Neuron (in vitro differentiated cells): ENCODE results near the gene CD47.

Source experiments
- H2AFZ ChIP-seq: one replicate; pipeline ENCODE4 v1.6.1; 2013; ENCODE audit warnings: low read depth, mild to moderate bottlenecking, inconsistent platforms, low read length, moderate library complexity
- H3K27me3 ChIP-seq: one replicate; pipeline ENCODE4 v1.6.1; 2013; ENCODE audit warnings: low read length; ENCODE audit not compliant: insufficient read depth
- H3K36me3 ChIP-seq: one replicate; pipeline ENCODE4 v1.6.1; 2013; ENCODE audit warnings: low read length; ENCODE audit not compliant: insufficient read depth
- H3K4me1 ChIP-seq: one replicate; pipeline ENCODE4 v1.6.1; 2013; ENCODE audit warnings: low read length; ENCODE audit not compliant: insufficient read depth
- H3K4me3 ChIP-seq: 2 replicates; pipeline ENCODE4 v1.5.1; 2013; ENCODE audit warnings: mild to moderate bottlenecking, low read length, moderate library complexity
- H3K9me3 ChIP-seq: one replicate; pipeline ENCODE4 v1.6.1; 2013; ENCODE audit warnings: low read length

CD47 gene

DNA sequence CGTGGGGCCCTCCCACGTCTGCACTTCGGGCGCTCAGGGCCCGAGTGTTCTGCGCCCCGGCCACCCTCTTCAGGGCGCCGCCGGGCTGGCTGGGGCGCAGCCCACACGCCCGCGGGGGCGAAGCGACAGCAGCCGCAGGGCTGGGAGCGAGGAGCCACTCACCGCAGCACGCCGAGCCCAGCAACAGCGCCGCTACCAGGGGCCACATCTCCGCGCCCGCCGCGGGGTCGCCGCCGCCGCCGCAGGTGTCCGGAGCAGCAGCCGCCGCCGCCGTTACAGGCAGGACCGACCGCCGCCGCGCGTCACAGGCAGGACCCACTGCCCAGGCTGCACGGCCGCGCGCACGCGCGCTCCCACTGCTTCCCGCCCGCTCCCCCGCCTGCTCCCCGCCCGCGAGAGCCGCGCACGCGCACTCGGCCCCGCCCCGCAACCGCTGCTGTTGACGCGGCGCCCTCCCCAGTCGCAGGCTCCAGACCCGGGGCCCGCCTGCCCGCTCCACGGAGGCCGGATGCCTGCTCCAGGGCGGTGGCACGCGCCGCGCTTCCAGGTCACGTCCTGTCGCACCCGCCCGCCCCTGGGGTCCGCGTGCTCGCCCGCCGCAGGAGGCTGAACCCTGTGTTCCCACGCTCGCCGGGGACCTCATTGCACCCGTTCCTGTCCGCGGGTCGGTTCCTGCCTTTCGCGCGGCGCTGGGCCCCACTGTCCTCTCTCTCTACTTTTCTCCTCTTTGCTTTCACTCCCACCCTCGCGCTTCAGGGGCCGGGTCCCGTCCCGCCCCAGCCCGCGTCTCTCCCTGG, at the start of gene CD47:
TSS of gene CD47 (minus strand) at position 331 of the 797 bp plus-strand sequence. CDS start at position 208, 123 bp downstream.
- Histone ChIP-seq H3K27me3 (no peaks in the 10 kb centered on the region), H3K36me3 (no peaks in the 10 kb centered on the region), H3K4me1 (peaks cover 11% of the 10 kb centered on the region), H3K9me3 (no peaks in the 10 kb centered on the region), H2AFZ (peak within 1 kb of the TSS; percentile 91), H3K4me3 (peak within 1 kb of the TSS; percentile 97)

GRCh38 chr3:108137460-108137814, 46.6 kb upstream of the CD47 start:
- Histone ChIP-seq H2AFZ (no peak overlapping the region), H3K4me1 (peaks cover 1% of the 10 kb centered on the region), H3K36me3 (no peaks in the 10 kb centered on the region), H3K9me3 (no peaks in the 10 kb centered on the region), H3K27me3 (no peaks in the 10 kb centered on the region), H3K4me3 (no peak overlapping the region)

GRCh38 chr3:108136561-108137459, 46.0 kb upstream of the CD47 start:
- no peaks in the 10 kb centered on the region for H3K27me3 ChIP-seq
- H3K4me3 ChIP-seq: no peak overlapping the region
- no peak overlapping the region for H2AFZ ChIP-seq
- H3K9me3 ChIP-seq: no peaks in the 10 kb centered on the region
- no peaks in the 10 kb centered on the region for H3K36me3 ChIP-seq
- peaks cover 8% of the 10 kb centered on the region for H3K4me1 ChIP-seq

- Histone ChIP-seq H3K4me3 (no peak overlapping the region), H3K4me1 (peaks cover 16% of the 10 kb centered on the region), H2AFZ (no peak overlapping the region), H3K36me3 (no peaks in the 10 kb centered on the region), H3K27me3 (no peaks in the 10 kb centered on the region), H3K9me3 (no peaks in the 10 kb centered on the region)
Measured at GRCh38 chr3:108134555-108134880, 43.7 kb upstream of the CD47 start.

DNA sequence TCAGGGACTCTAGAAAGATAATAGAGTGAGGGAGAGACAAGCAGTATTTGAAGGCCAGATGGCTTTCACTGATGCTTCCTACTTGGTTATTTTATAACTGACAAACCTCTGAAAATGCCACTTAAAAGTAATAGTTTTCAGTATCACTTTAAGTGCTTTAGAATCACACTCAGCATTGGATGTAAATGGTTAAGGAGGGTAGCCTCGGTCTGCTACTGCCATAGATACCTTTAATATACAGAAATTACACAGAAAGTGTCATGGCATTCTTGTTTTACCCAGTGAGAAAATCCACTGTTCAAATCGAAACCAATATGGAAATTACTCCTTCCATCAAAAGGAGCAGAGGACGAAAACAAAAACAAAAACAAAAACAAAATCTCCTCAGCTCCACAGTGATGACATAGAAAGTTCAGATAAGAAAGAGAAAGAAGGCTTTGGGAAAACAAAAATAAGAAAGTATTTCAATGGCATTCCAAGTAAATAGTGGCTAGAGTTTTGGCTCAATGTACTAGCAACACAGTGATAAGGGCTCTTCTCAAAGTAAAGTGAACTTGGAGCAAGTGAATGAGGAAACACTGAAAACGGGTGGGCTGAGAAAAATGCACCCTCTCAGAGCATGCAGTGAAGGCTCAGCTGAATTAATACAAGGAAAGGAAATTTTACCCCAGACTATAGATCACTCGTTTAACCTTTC, 43.2 kb upstream of the CD47 start:
- no peak overlapping the region for H3K4me3 ChIP-seq
- peaks cover 16% of the 10 kb centered on the region for H3K4me1 ChIP-seq
- H3K36me3 ChIP-seq: no peaks in the 10 kb centered on the region
- H3K27me3 ChIP-seq: no peaks in the 10 kb centered on the region
- no peaks in the 10 kb centered on the region for H3K9me3 ChIP-seq
- no peak overlapping the region for H2AFZ ChIP-seq

GRCh38 chr3:108133048-108133369, 42.2 kb upstream of the CD47 start:
- Histone ChIP-seq H3K27me3 (no peaks in the 10 kb centered on the region), H3K4me3 (no peak overlapping the region), H2AFZ (no peak overlapping the region), H3K9me3 (no peaks in the 10 kb centered on the region), H3K4me1 (peaks cover 16% of the 10 kb centered on the region), H3K36me3 (no peaks in the 10 kb centered on the region)

DNA sequence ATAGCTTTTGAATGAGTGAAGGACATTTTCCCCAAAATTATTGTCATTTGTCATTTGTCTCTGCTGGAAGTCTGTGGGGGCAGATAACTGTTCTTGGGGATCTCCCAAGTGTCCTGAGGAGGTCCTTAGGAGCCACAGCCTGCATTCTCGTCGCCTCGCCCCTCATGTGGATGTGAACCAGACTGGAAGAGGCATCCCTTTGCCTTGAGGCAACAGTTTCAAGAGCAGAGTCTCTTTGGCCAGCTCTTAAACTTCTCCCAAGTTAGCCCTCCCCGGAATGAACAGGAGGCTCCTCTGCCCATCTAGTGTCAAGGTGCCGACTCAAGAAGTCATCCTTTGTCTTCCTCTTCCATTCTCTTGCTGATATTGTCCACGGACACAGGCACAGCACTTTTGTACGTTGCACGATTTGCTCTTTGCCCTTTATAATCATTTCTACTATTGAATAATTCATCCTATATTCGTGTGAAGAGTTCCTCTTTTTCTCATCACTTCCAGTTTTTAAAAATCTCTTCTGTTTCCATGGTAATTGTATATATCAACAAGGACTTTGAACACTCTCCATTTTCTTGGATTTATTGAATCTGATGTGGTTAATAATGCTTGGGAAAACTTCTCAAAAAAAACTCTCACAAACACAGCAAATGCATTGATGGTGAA, 40.8 kb upstream of the CD47 start:
- Histone ChIP-seq H3K9me3 (no peaks in the 10 kb centered on the region), H3K27me3 (no peaks in the 10 kb centered on the region), H3K4me1 (peaks cover 16% of the 10 kb centered on the region), H2AFZ (no peak overlapping the region), H3K36me3 (no peaks in the 10 kb centered on the region), H3K4me3 (no peak overlapping the region)

DNA sequence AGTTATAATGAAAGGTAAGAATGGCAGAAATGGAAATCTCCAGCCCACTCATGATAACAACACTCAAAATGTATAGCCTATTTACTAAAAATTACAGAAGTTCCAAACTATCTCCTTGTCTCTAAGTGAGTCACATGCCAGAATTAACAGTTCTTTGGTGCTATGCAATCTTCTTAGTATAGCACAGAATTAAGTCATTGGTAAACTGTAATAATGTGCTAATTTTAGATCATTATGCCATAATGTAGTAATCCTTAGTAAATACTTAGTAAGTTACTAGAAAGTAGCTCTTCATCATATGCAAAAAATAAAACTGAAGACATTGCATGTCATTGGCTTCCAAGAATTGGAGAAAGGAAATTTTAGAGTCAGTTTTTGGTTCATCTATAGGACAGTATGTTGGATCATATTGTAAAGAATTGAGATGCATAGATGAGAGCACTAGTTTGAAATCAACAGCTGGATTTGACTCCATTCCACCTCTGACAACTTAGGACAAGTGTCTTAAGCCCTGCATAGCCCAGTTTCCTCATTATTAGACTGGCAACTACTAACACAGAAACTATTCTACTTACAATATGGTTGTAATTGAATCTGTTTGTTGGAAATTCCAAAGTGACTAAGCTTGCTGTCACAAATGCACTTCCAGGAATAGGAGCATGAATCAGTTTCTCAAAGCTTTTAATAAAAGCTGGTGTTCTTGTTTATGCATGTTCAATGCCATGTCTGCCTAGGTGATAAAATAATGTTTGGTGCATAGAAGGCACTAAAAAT, 40.1 kb upstream of the CD47 start:
- no peak overlapping the region for H3K4me3 ChIP-seq
- no peak overlapping the region for H2AFZ ChIP-seq
- H3K9me3 ChIP-seq: no peaks in the 10 kb centered on the region
- H3K36me3 ChIP-seq: no peaks in the 10 kb centered on the region
- H3K4me1 ChIP-seq: peaks cover 20% of the 10 kb centered on the region
- H3K27me3 ChIP-seq: no peaks in the 10 kb centered on the region

- peaks cover 25% of the 10 kb centered on the region for H3K4me1 ChIP-seq
- no peak overlapping the region for H2AFZ ChIP-seq
- H3K27me3 ChIP-seq: no peaks in the 10 kb centered on the region
- no peaks in the 10 kb centered on the region for H3K9me3 ChIP-seq
- no peaks in the 10 kb centered on the region for H3K36me3 ChIP-seq
- H3K4me3 ChIP-seq: no peak overlapping the region
Measured at GRCh38 chr3:108130236-108130635, 39.4 kb upstream of the CD47 start.

- Histone ChIP-seq H3K9me3 (no peaks in the 10 kb centered on the region), H3K27me3 (no peaks in the 10 kb centered on the region), H2AFZ (no peak overlapping the region), H3K36me3 (no peaks in the 10 kb centered on the region), H3K4me3 (no peak overlapping the region), H3K4me1 (peaks cover 44% of the 10 kb centered on the region)
Measured at GRCh38 chr3:108127301-108127988, 36.6 kb upstream of the CD47 start.

DNA sequence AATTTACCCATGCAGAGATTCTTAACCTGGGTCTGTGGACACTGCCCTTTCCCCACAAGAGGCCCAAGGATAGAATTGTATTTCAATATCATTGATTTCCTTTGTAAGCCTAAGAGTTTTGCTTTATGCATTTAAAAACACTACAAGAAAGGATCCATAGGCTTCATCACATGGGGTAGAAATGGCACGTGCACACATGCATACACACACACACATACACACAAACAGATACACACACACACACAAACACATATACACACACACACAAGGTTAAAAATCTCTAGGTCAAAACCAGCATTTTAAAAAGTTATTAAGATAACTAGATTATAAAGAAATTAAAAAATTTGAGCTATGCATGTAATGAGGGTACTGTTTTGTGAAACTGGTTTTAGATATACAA, 35.5 kb upstream of the CD47 start:
- no peaks in the 10 kb centered on the region for H3K27me3 ChIP-seq
- no peaks in the 10 kb centered on the region for H3K36me3 ChIP-seq
- no peaks in the 10 kb centered on the region for H3K9me3 ChIP-seq
- H3K4me1 ChIP-seq: peaks cover 33% of the 10 kb centered on the region
- no peak overlapping the region for H2AFZ ChIP-seq
- no peak overlapping the region for H3K4me3 ChIP-seq

- no peaks in the 10 kb centered on the region for H3K27me3 ChIP-seq
- H3K4me1 ChIP-seq: peaks cover 29% of the 10 kb centered on the region
- H3K4me3 ChIP-seq: no peak overlapping the region
- no peaks in the 10 kb centered on the region for H3K9me3 ChIP-seq
- H2AFZ ChIP-seq: no peak overlapping the region
- H3K36me3 ChIP-seq: no peaks in the 10 kb centered on the region
Measured at GRCh38 chr3:108125550-108126071, 34.8 kb upstream of the CD47 start.
